ENCODE data around the gene NTN4. TPM values are rescaled to one million over a fixed set of nuclear protein-coding genes. Genes with fewer than 3 reads are reported as not detected.
A peak's percentile ranks its signal among the peaks of the same experiment; 100 is the strongest.

NTN4 gene
- total RNA-seq, 4 donors from 2014 or later, result 6.7 to 25.9 (median 16.7) TPM

GRCh38 chr12:95701275-95701674 lies 89.3 kb downstream of the NTN4 start:
- no peak overlapping the region for H3K4me3 ChIP-seq
- TF ChIP-seq POLR2AphosphoS5 (IDR thresholded peaks at IDR 0.05) (no peak), CTCF (IDR thresholded peaks at IDR 0.05) (no peak), EP300 (IDR thresholded peaks at IDR 0.05; ENCODE audit: low read depth) (no peak), POLR2A (IDR thresholded peaks at IDR 0.05) (no peak)
- H3K27me3 ChIP-seq, result no peaks in the 10 kb centered on the region
- H3K36me3 ChIP-seq, result no peaks in the 10 kb centered on the region
- intact Hi-C loops (cut with DNase I; ENCODE audit: low total_unique reads), result no loop called here
- H3K27ac ChIP-seq, result no peak overlapping the region
- no peaks in the 10 kb centered on the region for H3K4me1 ChIP-seq
- in situ Hi-C loops (cut with MboI; ENCODE audit: low pct_ligation_motif_present in 1 of 4, low pct_unique_long_range_greater_than_20kb in 1 of 4, low sequenced_read_pairs in 3 of 4), result no loop called here
- H3K9me3 ChIP-seq, result no peaks in the 10 kb centered on the region
- 46 to 52% methylated on average over 2 of the region's 2 CpGs for WGBS, 2 donors (ENCODE audit: low coverage in 1 of 2)
- no peak for DNase-seq

- H3K36me3 ChIP-seq, result no peaks in the 10 kb centered on the region
- no peaks in the 10 kb centered on the region for H3K27me3 ChIP-seq
- WGBS, 2 donors (ENCODE audit: low coverage in 1 of 2), result 52 to 58% methylated on average over 7 of the region's 7 CpGs
- in situ Hi-C loops (cut with MboI; ENCODE audit: low pct_ligation_motif_present in 1 of 4, low pct_unique_long_range_greater_than_20kb in 1 of 4, low sequenced_read_pairs in 3 of 4) (no loop called here), intact Hi-C loops (cut with DNase I; ENCODE audit: low total_unique reads) (no loop called here)
- DNase-seq, result no peak
- TF ChIP-seq POLR2AphosphoS5 (IDR thresholded peaks at IDR 0.05) (no peak), CTCF (IDR thresholded peaks at IDR 0.05) (no peak), EP300 (IDR thresholded peaks at IDR 0.05; ENCODE audit: low read depth) (no peak), POLR2A (IDR thresholded peaks at IDR 0.05) (no peak)
- no peaks in the 10 kb centered on the region for H3K9me3 ChIP-seq
- no peak overlapping the region for H3K4me3 ChIP-seq
- no peaks in the 10 kb centered on the region for H3K4me1 ChIP-seq
- no peak overlapping the region for H3K27ac ChIP-seq
Observed at GRCh38 chr12:95700316-95700785, 90.2 kb downstream of the NTN4 start.

GRCh38 chr12:95699579-95699978 lies 91.0 kb downstream of the NTN4 start:
- H3K4me1 ChIP-seq, result no peaks in the 10 kb centered on the region
- DNase-seq, result no peak
- no peaks in the 10 kb centered on the region for H3K9me3 ChIP-seq
- intact Hi-C loops (cut with DNase I; ENCODE audit: low total_unique reads) (no loop called here), in situ Hi-C loops (cut with MboI; ENCODE audit: low pct_ligation_motif_present in 1 of 4, low pct_unique_long_range_greater_than_20kb in 1 of 4, low sequenced_read_pairs in 3 of 4) (no loop called here)
- no peaks in the 10 kb centered on the region for H3K27me3 ChIP-seq
- no peak for TF ChIP-seq POLR2A (IDR thresholded peaks at IDR 0.05)
- no peak for TF ChIP-seq CTCF (IDR thresholded peaks at IDR 0.05)
- no peak for TF ChIP-seq POLR2AphosphoS5 (IDR thresholded peaks at IDR 0.05)
- H3K4me3 ChIP-seq, result no peak overlapping the region
- no peaks in the 10 kb centered on the region for H3K36me3 ChIP-seq
- H3K27ac ChIP-seq, result no peak overlapping the region

- TF ChIP-seq POLR2AphosphoS5 (IDR thresholded peaks at IDR 0.05) (no peak), POLR2A (IDR thresholded peaks at IDR 0.05) (no peak), EP300 (IDR thresholded peaks at IDR 0.05; ENCODE audit: low read depth) (no peak), CTCF (IDR thresholded peaks at IDR 0.05) (no peak)
- DNase-seq, result peak; percentile 63
- Histone ChIP-seq H3K9me3 (no peaks in the 10 kb centered on the region), H3K4me1 (peaks cover 3 to 12% (median 5%) of the 10 kb centered on the region in 4 donors), H3K27ac (peak overlapping the region in 3 of 4 donors; percentile 32 to 58 (median 55)), H3K4me3 (no peak overlapping the region), H3K27me3 (no peaks in the 10 kb centered on the region), H3K36me3 (no peaks in the 10 kb centered on the region)
- in situ Hi-C loops (cut with MboI; ENCODE audit: low pct_ligation_motif_present in 1 of 4, low pct_unique_long_range_greater_than_20kb in 1 of 4, low sequenced_read_pairs in 3 of 4) (no loop called here), intact Hi-C loops (cut with DNase I; ENCODE audit: low total_unique reads) (no loop called here)
- WGBS, 2 donors (ENCODE audit: low coverage in 1 of 2), result 48 to 59% methylated on average over 3 to 9 of the region's 9 CpGs
Observed at GRCh38 chr12:95694136-95694535, 96.4 kb downstream of the NTN4 start.
